ENCODE results near the gene HNMT.
A peak's percentile ranks its signal among the peaks of the same experiment; 100 is the strongest.
"Not testable (repeated sequence)": the region's sequence is repeated elsewhere in the genome, so short reads cannot be mapped to it uniquely, and the experiment has no call there.

Gene HNMT

GRCh38 chr2:137964066-137964858 is at the start of gene HNMT:
Gene HNMT (plus strand): TSS chr2:137964473. CDS start chr2:137964492, 19 bp downstream.
- DNase-seq, result peak; percentile 61

GRCh38 chr2:137921105-137921880 is 43.0 kb upstream of the HNMT start:
- no peak for DNase-seq

- not testable (repeated sequence) for DNase-seq
These were observed 42.1 kb upstream of the HNMT start for GRCh38 chr2:137922171-137922570.

GRCh38 chr2:137924019-137924418 is 40.3 kb upstream of the HNMT start:
- no peak for DNase-seq

- DNase-seq, result no peak
These were observed 38.7 kb upstream of the HNMT start for GRCh38 chr2:137925599-137925998.

GRCh38 chr2:137927846-137928245 is 36.4 kb upstream of the HNMT start:
- no peak for DNase-seq

GRCh38 chr2:137928547-137929518 is 35.4 kb upstream of the HNMT start:
- no peak for DNase-seq

GRCh38 chr2:137929519-137929916 is 34.8 kb upstream of the HNMT start:
- DNase-seq, result no peak

- no peak for DNase-seq
These were observed 34.1 kb upstream of the HNMT start for GRCh38 chr2:137930146-137930545.

- no peak for DNase-seq
These were observed 28.7 kb upstream of the HNMT start for GRCh38 chr2:137935591-137935990.

- DNase-seq, result no peak
These were observed 27.0 kb upstream of the HNMT start for GRCh38 chr2:137937246-137937645.

- DNase-seq, result no peak
These were observed 26.5 kb upstream of the HNMT start for GRCh38 chr2:137937778-137938177.

- no peak for DNase-seq
These were observed 26.1 kb upstream of the HNMT start for GRCh38 chr2:137938204-137938603.

GRCh38 chr2:137939026-137939425 is 25.2 kb upstream of the HNMT start:
- no peak for DNase-seq

- DNase-seq, result no peak
These were observed 24.1 kb upstream of the HNMT start for GRCh38 chr2:137940154-137940553.

- no peak for DNase-seq
These were observed 22.0 kb upstream of the HNMT start for GRCh38 chr2:137942037-137942832.

- DNase-seq, result no peak
These were observed 21.2 kb upstream of the HNMT start for GRCh38 chr2:137942833-137943677.

- no peak for DNase-seq
These were observed 20.5 kb upstream of the HNMT start for GRCh38 chr2:137943678-137944347.

GRCh38 chr2:137944714-137945113 is 19.6 kb upstream of the HNMT start:
- no peak for DNase-seq

GRCh38 chr2:137945229-137945628 is 19.0 kb upstream of the HNMT start:
- no peak for DNase-seq

GRCh38 chr2:137946227-137946626 is 18.0 kb upstream of the HNMT start:
- DNase-seq, result no peak
